HFF-Myc (cell line): Measurements from ENCODE around the gene SPG21.

ENCODE experiments used
- DNase-seq: peaks from one replicate; pipeline ENCODE4 v3.0.0-alpha.2; 2011; ENCODE audit warnings: low read depth; ENCODE audit errors: extremely low read depth
- H3K4me3 ChIP-seq: replicated peaks from 2 replicates; pipeline ENCODE4 v1.5.1; 2011; ENCODE audit warnings: low read depth, mild to moderate bottlenecking, control low read depth, low read length
- CTCF ChIP-seq: IDR thresholded peaks from 2 replicates; pipeline ENCODE4 v1.5.1; 2012; ENCODE audit warnings: mild to moderate bottlenecking, low read depth, low read length, control low read depth; ENCODE audit errors: missing control alignments

The SPG21 gene

GRCh38 chr15:64923546-64923945, 66.2 kb downstream of the SPG21 start:
- DNase-seq: no peak
- no peak overlapping the region for H3K4me3 ChIP-seq
- TF ChIP-seq CTCF: no peak

GRCh38 chr15:64921711-64922110, 68.0 kb downstream of the SPG21 start:
- H3K4me3 ChIP-seq: no peak overlapping the region
- no peak for TF ChIP-seq CTCF
- no peak for DNase-seq

GRCh38 chr15:64919721-64920120, 70.0 kb downstream of the SPG21 start:
- no peak for TF ChIP-seq CTCF
- no peak for DNase-seq
- no peak overlapping the region for H3K4me3 ChIP-seq

GRCh38 chr15:64917211-64917610, 72.5 kb downstream of the SPG21 start:
- no peak for TF ChIP-seq CTCF
- no peak overlapping the region for H3K4me3 ChIP-seq
- DNase-seq: no peak

GRCh38 chr15:64916365-64916764, 73.3 kb downstream of the SPG21 start:
- no peak for TF ChIP-seq CTCF
- no peak overlapping the region for H3K4me3 ChIP-seq
- DNase-seq: no peak

- TF ChIP-seq CTCF: no peak
- no peak overlapping the region for H3K4me3 ChIP-seq
- DNase-seq: no peak
Observed at GRCh38 chr15:64915518-64916227, 74.0 kb downstream of the SPG21 start.
